PC-9 (cell line): Measurements from ENCODE around the gene TMEFF2. TPM values are rescaled to one million over a fixed set of nuclear protein-coding genes. Genes with fewer than 3 reads are reported as not detected.

Experiments
- BruUV-seq: library from RNA; stranded (reverse); fragments of 400-500 nt; replicated peaks from 2 replicates; lab custom pipeline; 2021; lab: Mats Ljungman, UMichigan
- CTCF ChIA-PET: fragments of 300-600 bp; sonication (Branson Sonifier 250); formaldehyde crosslinking; loops from one replicate; lab custom pipeline; 2022; ENCODE audit warnings: antibody characterized with exemption; lab: Charles Lee
- POLR2A ChIA-PET: fragments of 300-600 bp; sonication (Branson Sonifier 250); formaldehyde crosslinking; loops from one replicate; lab custom pipeline; 2022; ENCODE audit warnings: antibody characterized with exemption; ENCODE audit not compliant: unreplicated experiment; lab: Charles Lee
- DNase-seq, 2 experiments: peaks; one replicate each; pipeline versions ENCODE4 v3.0.0 to v3.0.0-alpha.2; 2015 to 2022; ENCODE audit warnings: mixed read lengths in 1 of 2
- H2AFZ ChIP-seq: fragments of 200-600 bp; sonication (generic); 2 replicates; pipeline ENCODE4 v1.8.1; 2017; ENCODE audit warnings: antibody characterized with exemption
- H3F3A ChIP-seq: fragments of 200-600 bp; sonication (generic); 2 replicates; pipeline ENCODE4 v1.8.1; 2017; ENCODE audit warnings: antibody characterized with exemption, mild to moderate bottlenecking, low read depth; ENCODE audit not compliant: insufficient read depth
- H3K27ac ChIP-seq: fragments of 200-600 bp; sonication (generic); 2 replicates; pipeline ENCODE4 v1.6.1; 2016; ENCODE audit warnings: mixed run types
- H3K27me3 ChIP-seq: fragments of 200-600 bp; sonication (generic); 2 replicates; pipeline ENCODE4 v1.6.1; 2016; ENCODE audit warnings: low read depth, mixed run types; ENCODE audit not compliant: insufficient read depth
- H3K36me3 ChIP-seq: fragments of 200-600 bp; sonication (generic); 2 replicates; pipeline ENCODE4 v1.6.1; 2016; ENCODE audit warnings: low read depth, mixed run types
- H3K4me1 ChIP-seq: fragments of 200-600 bp; sonication (generic); replicated peaks from 2 replicates; pipeline ENCODE4 v1.6.1; 2016; ENCODE audit warnings: mixed run types; ENCODE audit not compliant: insufficient read depth
- H3K4me2 ChIP-seq: fragments of 200-600 bp; sonication (generic); 2 replicates; pipeline ENCODE4 v1.6.1; 2017; ENCODE audit warnings: mixed run types
- H3K4me3 ChIP-seq: fragments of 200-600 bp; sonication (generic); 2 replicates; pipeline ENCODE4 v1.6.1; 2016; ENCODE audit warnings: mixed run types
- H3K79me2 ChIP-seq: fragments of 200-600 bp; sonication (generic); 2 replicates; pipeline ENCODE4 v1.6.1; 2017; ENCODE audit warnings: low read depth, mixed run types
- H3K9me2 ChIP-seq: fragments of 200-600 bp; sonication (generic); 2 replicates; pipeline ENCODE4 v1.8.1; 2017; ENCODE audit warnings: mild to moderate bottlenecking; ENCODE audit not compliant: insufficient read depth
- H3K9me3 ChIP-seq: fragments of 200-600 bp; sonication (generic); 2 replicates; pipeline ENCODE4 v1.8.1; 2016; ENCODE audit warnings: low read depth; ENCODE audit not compliant: insufficient read depth
- H4K20me1 ChIP-seq: fragments of 200-600 bp; sonication (generic); 2 replicates; pipeline ENCODE4 v1.8.1; 2017; ENCODE audit not compliant: insufficient read depth
- EZH2 ChIP-seq: fragments of 200-600 bp; sonication (generic); IDR thresholded peaks from 2 replicates; pipeline ENCODE4 v1.8.0; 2017; ENCODE audit warnings: antibody characterized with exemption, low read depth
- intact Hi-C: fragments of 100-400 bp; cut with micrococcal nuclease; formaldehyde crosslinking; loops from one replicate; pipeline ENCODE4 v1.10.0; 2022; ENCODE audit not compliant: unreplicated experiment
- total RNA-seq: library from RNA; stranded (reverse); gene quantifications from 2 replicates; pipeline ENCODE4 v1.2.3, GENCODE V29; 2021
- TF ChIP-seq, protein P1 (sequence below): fragments of 200-600 bp; sonication (generic); conservative IDR thresholded peaks from 2 replicates; pipeline ENCODE4 v1.6.1; 2017; ENCODE audit warnings: mixed run types, antibody characterized with exemption, mild to moderate bottlenecking, moderate library complexity

Gene TMEFF2
- total RNA-seq, 1 experiment from 2014 or later: not detected

DNA sequence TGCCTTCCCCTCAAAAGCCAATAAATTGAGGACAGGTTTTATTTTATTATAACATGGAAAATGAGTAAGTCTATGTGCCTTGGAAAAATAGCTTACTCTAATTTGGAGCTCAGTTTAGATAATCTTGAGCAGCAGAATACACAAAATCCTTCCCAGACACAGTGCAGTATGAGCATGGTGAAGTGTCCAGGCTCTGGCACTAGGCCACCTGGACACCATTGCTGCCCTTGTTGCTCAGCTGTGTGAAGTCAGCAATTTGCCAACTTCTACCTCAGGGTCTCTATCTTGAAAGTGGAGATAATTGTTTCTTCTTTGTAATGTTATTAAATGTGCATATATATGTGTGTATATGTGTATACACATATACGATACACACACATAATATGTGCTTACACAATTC, 242.9 kb downstream of the TMEFF2 start:
- no peaks in the 10 kb centered on the region for H3K9me3 ChIP-seq
- POLR2A ChIA-PET: no interaction called here

DNA sequence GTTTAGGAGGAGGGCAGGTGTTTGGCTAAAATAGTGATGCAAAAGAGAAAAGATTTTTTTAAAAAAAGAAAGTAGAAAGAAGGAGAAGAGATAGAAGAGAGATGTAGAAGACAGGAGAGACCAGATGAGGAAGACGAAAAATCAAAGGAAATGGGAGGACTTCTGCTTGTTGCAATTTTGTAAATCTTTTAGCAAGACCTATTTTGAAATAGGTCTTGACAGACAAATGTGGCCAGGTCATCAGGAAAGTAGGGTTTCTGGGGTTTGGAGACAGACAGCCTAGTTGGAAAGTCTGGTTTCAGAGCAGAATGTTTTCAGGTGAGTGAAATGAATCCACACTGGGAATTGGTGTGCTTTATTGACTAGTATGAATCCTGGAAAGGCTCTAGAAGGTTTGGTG, 243.4 kb downstream of the TMEFF2 start:
- Histone ChIP-seq H3K27ac (no peak overlapping the region), H3K4me2 (no peak overlapping the region), H3K9me2 (no peaks in the 10 kb centered on the region), H4K20me1 (no peaks in the 10 kb centered on the region), H2AFZ (0 out of 2 replicates have a peak overlapping the region, but pooled peaks have one; percentile 33), H3K36me3 (no peaks in the 10 kb centered on the region), H3K9me3 (no peaks in the 10 kb centered on the region), H3K4me1 (peaks cover 4% of the 10 kb centered on the region; the same call in 1 of the 2 replicates), H3K27me3 (no peaks in the 10 kb centered on the region), H3F3A (no peaks in the 10 kb centered on the region), H3K79me2 (no peaks in the 10 kb centered on the region), H3K4me3 (no peak overlapping the region)
- ChIA-PET POLR2A (no interaction called here), CTCF (no interaction called here)
- intact Hi-C loops: no loop called here
- DNase-seq: no peak
- TF ChIP-seq EZH2: no peak
- TF ChIP-seq, protein P1, sequence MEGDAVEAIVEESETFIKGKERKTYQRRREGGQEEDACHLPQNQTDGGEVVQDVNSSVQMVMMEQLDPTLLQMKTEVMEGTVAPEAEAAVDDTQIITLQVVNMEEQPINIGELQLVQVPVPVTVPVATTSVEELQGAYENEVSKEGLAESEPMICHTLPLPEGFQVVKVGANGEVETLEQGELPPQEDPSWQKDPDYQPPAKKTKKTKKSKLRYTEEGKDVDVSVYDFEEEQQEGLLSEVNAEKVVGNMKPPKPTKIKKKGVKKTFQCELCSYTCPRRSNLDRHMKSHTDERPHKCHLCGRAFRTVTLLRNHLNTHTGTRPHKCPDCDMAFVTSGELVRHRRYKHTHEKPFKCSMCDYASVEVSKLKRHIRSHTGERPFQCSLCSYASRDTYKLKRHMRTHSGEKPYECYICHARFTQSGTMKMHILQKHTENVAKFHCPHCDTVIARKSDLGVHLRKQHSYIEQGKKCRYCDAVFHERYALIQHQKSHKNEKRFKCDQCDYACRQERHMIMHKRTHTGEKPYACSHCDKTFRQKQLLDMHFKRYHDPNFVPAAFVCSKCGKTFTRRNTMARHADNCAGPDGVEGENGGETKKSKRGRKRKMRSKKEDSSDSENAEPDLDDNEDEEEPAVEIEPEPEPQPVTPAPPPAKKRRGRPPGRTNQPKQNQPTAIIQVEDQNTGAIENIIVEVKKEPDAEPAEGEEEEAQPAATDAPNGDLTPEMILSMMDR: no peak
- BruUV-seq: no TSS peak

More for the DNA sequence above, 242.9 kb downstream of the TMEFF2 start:
- H3K36me3 ChIP-seq: no peaks in the 10 kb centered on the region
- no peak for TF ChIP-seq EZH2
- TF ChIP-seq, protein P1: no peak
- no peaks in the 10 kb centered on the region for H3K27me3 ChIP-seq
- H2AFZ ChIP-seq: 0 out of 2 replicates have a peak overlapping the region, but pooled peaks have one; percentile 33
- H3K79me2 ChIP-seq: no peaks in the 10 kb centered on the region
- intact Hi-C loops: no loop called here
- H3F3A ChIP-seq: no peaks in the 10 kb centered on the region
- no TSS peak for BruUV-seq
- CTCF ChIA-PET: no interaction called here
- H3K9me2 ChIP-seq: no peaks in the 10 kb centered on the region
- no peaks in the 10 kb centered on the region for H4K20me1 ChIP-seq
- H3K4me3 ChIP-seq: no peak overlapping the region
- DNase-seq: no peak
- no peak overlapping the region for H3K27ac ChIP-seq
- no peak overlapping the region for H3K4me2 ChIP-seq
- H3K4me1 ChIP-seq: no peaks in the 10 kb centered on the region

DNA sequence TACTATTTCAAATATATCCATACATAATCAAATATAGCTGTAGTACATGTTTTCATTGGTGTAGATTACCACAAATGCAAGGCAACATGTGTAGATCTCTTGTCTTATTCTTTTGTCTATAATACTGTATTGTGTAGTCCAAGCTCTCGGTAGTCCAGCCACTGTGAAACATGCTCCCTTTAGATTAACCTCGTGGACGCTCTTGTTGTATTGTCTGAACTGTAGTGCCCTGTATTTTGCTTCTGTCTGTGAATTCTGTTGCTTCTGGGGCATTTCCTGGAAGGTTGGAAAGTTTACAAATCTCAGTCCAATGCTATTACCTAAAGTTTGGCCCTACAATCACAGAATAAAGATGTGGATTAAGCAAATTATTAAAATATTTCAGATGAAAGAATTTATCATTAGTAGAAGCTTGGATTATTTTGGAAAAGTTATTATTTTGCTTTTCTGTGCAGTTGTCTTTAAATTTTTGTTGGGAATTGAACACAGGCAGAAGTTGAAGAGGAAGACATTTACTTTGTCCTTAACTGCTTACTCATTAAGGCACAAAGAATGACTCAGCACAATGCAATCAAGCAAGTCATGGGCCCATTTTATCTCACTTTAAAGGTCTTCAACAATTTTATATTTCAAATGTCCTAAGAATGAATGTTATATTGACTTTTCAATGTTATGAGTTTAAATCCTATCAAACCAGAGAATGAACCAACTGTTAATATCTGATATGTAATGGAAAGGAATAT, 244.4 kb downstream of the TMEFF2 start:
- Histone ChIP-seq H4K20me1 (no peaks in the 10 kb centered on the region), H3F3A (no peaks in the 10 kb centered on the region), H3K79me2 (no peaks in the 10 kb centered on the region), H3K4me2 (no peak overlapping the region), H3K4me3 (no peak overlapping the region), H3K9me2 (no peaks in the 10 kb centered on the region), H3K4me1 (peaks cover 8% of the 10 kb centered on the region; the same call in 1 of the 2 replicates), H3K27me3 (no peaks in the 10 kb centered on the region), H3K36me3 (no peaks in the 10 kb centered on the region), H3K27ac (no peak overlapping the region), H2AFZ (0 out of 2 replicates have a peak overlapping the region, but pooled peaks have one; percentile 2), H3K9me3 (no peaks in the 10 kb centered on the region)
- ChIA-PET CTCF (no interaction called here), POLR2A (no interaction called here)
- no peak for TF ChIP-seq EZH2
- TF ChIP-seq, protein P1: no peak
- no peak for DNase-seq
- BruUV-seq: no TSS peak
- intact Hi-C loops: no loop called here
